Activated T-cell treated with anti-CD3 and anti-CD28 coated beads, Interleukin-2, amount 50 U/mL, for 24 hours (primary cell): ENCODE data around the gene PRKAR2B.

Experiments used
- DNase-seq: peaks from one replicate; pipeline ENCODE4 v3.0.0-alpha.2; 2020
- H3K27ac Mint-ChIP-seq: 2 replicates; pipeline ENCODE4 v1.8.0; 2020; ENCODE audit warnings: mild to moderate bottlenecking, mixed read lengths
- H3K27me3 Mint-ChIP-seq: 2 replicates; pipeline ENCODE4 v1.8.0; 2020; ENCODE audit warnings: mixed read lengths
- H3K36me3 Mint-ChIP-seq: 2 replicates; pipeline ENCODE4 v1.8.0; 2020; ENCODE audit warnings: low read depth, mixed read lengths
- H3K4me1 Mint-ChIP-seq: 2 replicates; pipeline ENCODE4 v1.8.0; 2020; ENCODE audit warnings: low read depth, mixed read lengths
- H3K4me3 Mint-ChIP-seq: 2 replicates; pipeline ENCODE4 v1.8.0; 2020; ENCODE audit warnings: mild to moderate bottlenecking, moderate library complexity, mixed read lengths
- H3K9me3 Mint-ChIP-seq: 2 replicates; pipeline ENCODE4 v1.8.0; 2020; ENCODE audit warnings: mixed read lengths

The PRKAR2B gene

GRCh38 chr7:107070710-107071109 is 26.2 kb downstream of the PRKAR2B start:
- H3K36me3 Mint-ChIP-seq, result no peaks in the 10 kb centered on the region
- H3K4me3 Mint-ChIP-seq, result no peak overlapping the region
- no peak for DNase-seq
- H3K27ac Mint-ChIP-seq, result no peak overlapping the region
- no peaks in the 10 kb centered on the region for H3K9me3 Mint-ChIP-seq
- H3K27me3 Mint-ChIP-seq, result peaks cover 2% of the 10 kb centered on the region
- peaks cover 4% of the 10 kb centered on the region for H3K4me1 Mint-ChIP-seq

GRCh38 chr7:107071129-107071528 is 26.6 kb downstream of the PRKAR2B start:
- DNase-seq, result no peak
- Mint-ChIP-seq H3K36me3 (no peaks in the 10 kb centered on the region), H3K4me1 (peaks cover 4% of the 10 kb centered on the region), H3K27ac (no peak overlapping the region), H3K27me3 (peaks cover 2% of the 10 kb centered on the region), H3K4me3 (no peak overlapping the region), H3K9me3 (no peaks in the 10 kb centered on the region)

GRCh38 chr7:107072133-107072532 is 27.6 kb downstream of the PRKAR2B start:
- Mint-ChIP-seq H3K27ac (no peak overlapping the region), H3K36me3 (no peaks in the 10 kb centered on the region), H3K4me1 (peaks cover 4% of the 10 kb centered on the region), H3K27me3 (peaks cover 2% of the 10 kb centered on the region), H3K4me3 (no peak overlapping the region), H3K9me3 (no peaks in the 10 kb centered on the region)
- DNase-seq, result no peak

- Mint-ChIP-seq H3K36me3 (no peaks in the 10 kb centered on the region), H3K9me3 (no peaks in the 10 kb centered on the region), H3K27me3 (no peaks in the 10 kb centered on the region), H3K27ac (no peak overlapping the region), H3K4me3 (no peak overlapping the region), H3K4me1 (no peaks in the 10 kb centered on the region)
- no peak for DNase-seq
Measured at GRCh38 chr7:107075863-107076574, 31.5 kb downstream of the PRKAR2B start.

- DNase-seq, result no peak
- Mint-ChIP-seq H3K4me3 (no peak overlapping the region), H3K36me3 (no peaks in the 10 kb centered on the region), H3K4me1 (no peaks in the 10 kb centered on the region), H3K27ac (no peak overlapping the region), H3K27me3 (no peaks in the 10 kb centered on the region), H3K9me3 (no peaks in the 10 kb centered on the region)
Measured at GRCh38 chr7:107076781-107077698, 32.5 kb downstream of the PRKAR2B start.

GRCh38 chr7:107077699-107078516 is 33.4 kb downstream of the PRKAR2B start:
- no peak overlapping the region for H3K4me3 Mint-ChIP-seq
- no peaks in the 10 kb centered on the region for H3K4me1 Mint-ChIP-seq
- no peaks in the 10 kb centered on the region for H3K27me3 Mint-ChIP-seq
- H3K9me3 Mint-ChIP-seq, result no peaks in the 10 kb centered on the region
- no peak overlapping the region for H3K27ac Mint-ChIP-seq
- H3K36me3 Mint-ChIP-seq, result no peaks in the 10 kb centered on the region
- no peak for DNase-seq

- no peak overlapping the region for H3K27ac Mint-ChIP-seq
- no peak for DNase-seq
- H3K36me3 Mint-ChIP-seq, result no peaks in the 10 kb centered on the region
- H3K27me3 Mint-ChIP-seq, result no peaks in the 10 kb centered on the region
- no peaks in the 10 kb centered on the region for H3K4me1 Mint-ChIP-seq
- no peaks in the 10 kb centered on the region for H3K9me3 Mint-ChIP-seq
- no peak overlapping the region for H3K4me3 Mint-ChIP-seq
Measured at GRCh38 chr7:107078517-107078966, 34.0 kb downstream of the PRKAR2B start.

- H3K27me3 Mint-ChIP-seq, result no peaks in the 10 kb centered on the region
- H3K9me3 Mint-ChIP-seq, result no peaks in the 10 kb centered on the region
- no peak overlapping the region for H3K27ac Mint-ChIP-seq
- H3K4me1 Mint-ChIP-seq, result no peaks in the 10 kb centered on the region
- H3K36me3 Mint-ChIP-seq, result no peaks in the 10 kb centered on the region
- no peak overlapping the region for H3K4me3 Mint-ChIP-seq
- DNase-seq, result no peak
Measured at GRCh38 chr7:107079212-107079940, 34.9 kb downstream of the PRKAR2B start.

- Mint-ChIP-seq H3K9me3 (no peaks in the 10 kb centered on the region), H3K27me3 (no peaks in the 10 kb centered on the region), H3K4me3 (no peak overlapping the region), H3K36me3 (no peaks in the 10 kb centered on the region), H3K27ac (no peak overlapping the region), H3K4me1 (no peaks in the 10 kb centered on the region)
- DNase-seq, result no peak
Measured at GRCh38 chr7:107080099-107080505, 35.6 kb downstream of the PRKAR2B start.

- no peaks in the 10 kb centered on the region for H3K4me1 Mint-ChIP-seq
- no peaks in the 10 kb centered on the region for H3K36me3 Mint-ChIP-seq
- no peak overlapping the region for H3K27ac Mint-ChIP-seq
- no peak for DNase-seq
- H3K9me3 Mint-ChIP-seq, result no peaks in the 10 kb centered on the region
- no peak overlapping the region for H3K4me3 Mint-ChIP-seq
- H3K27me3 Mint-ChIP-seq, result no peaks in the 10 kb centered on the region
Measured at GRCh38 chr7:107080533-107080932, 36.0 kb downstream of the PRKAR2B start.

- no peak overlapping the region for H3K27ac Mint-ChIP-seq
- no peaks in the 10 kb centered on the region for H3K27me3 Mint-ChIP-seq
- DNase-seq, result no peak
- H3K4me1 Mint-ChIP-seq, result no peaks in the 10 kb centered on the region
- H3K36me3 Mint-ChIP-seq, result no peaks in the 10 kb centered on the region
- H3K4me3 Mint-ChIP-seq, result no peak overlapping the region
- H3K9me3 Mint-ChIP-seq, result no peaks in the 10 kb centered on the region
Measured at GRCh38 chr7:107085180-107085579, 40.7 kb downstream of the PRKAR2B start.

GRCh38 chr7:107089627-107090026 is 45.1 kb downstream of the PRKAR2B start:
- Mint-ChIP-seq H3K9me3 (no peaks in the 10 kb centered on the region), H3K27me3 (no peaks in the 10 kb centered on the region), H3K4me3 (no peak overlapping the region), H3K4me1 (peaks cover 8% of the 10 kb centered on the region), H3K36me3 (no peaks in the 10 kb centered on the region), H3K27ac (no peak overlapping the region)
- DNase-seq, result no peak

GRCh38 chr7:107090457-107090856 is 46.0 kb downstream of the PRKAR2B start:
- peaks cover 8% of the 10 kb centered on the region for H3K4me1 Mint-ChIP-seq
- DNase-seq, result no peak
- H3K27ac Mint-ChIP-seq, result no peak overlapping the region
- no peaks in the 10 kb centered on the region for H3K9me3 Mint-ChIP-seq
- no peak overlapping the region for H3K4me3 Mint-ChIP-seq
- no peaks in the 10 kb centered on the region for H3K36me3 Mint-ChIP-seq
- H3K27me3 Mint-ChIP-seq, result peaks cover 4% of the 10 kb centered on the region

GRCh38 chr7:107091306-107091705 is 46.8 kb downstream of the PRKAR2B start:
- peaks cover 8% of the 10 kb centered on the region for H3K4me1 Mint-ChIP-seq
- H3K4me3 Mint-ChIP-seq, result no peak overlapping the region
- no peaks in the 10 kb centered on the region for H3K9me3 Mint-ChIP-seq
- H3K27ac Mint-ChIP-seq, result no peak overlapping the region
- H3K27me3 Mint-ChIP-seq, result peaks cover 4% of the 10 kb centered on the region
- H3K36me3 Mint-ChIP-seq, result no peaks in the 10 kb centered on the region
- no peak for DNase-seq
